Uterus (tissue), 2 donors: ENCODE data around the gene PDGFC.

ENCODE experiments used
- CTCF ChIP-seq, 4 experiments: fragments of 200-600 bp in 2 of 4; fragments of 450-650 bp in 2 of 4; sonication (generic) in 2 of 4; IDR thresholded peaks; one replicate each; pipeline ENCODE4 v1.5.1; 2016 to 2019; ENCODE audit warnings: antibody characterized with exemption in 4 of 4, mild to moderate bottlenecking in 2 of 4, moderate library complexity in 1 of 4
- POLR2A ChIP-seq, 2 donors: fragments of 450-650 bp; IDR thresholded peaks; one replicate each; pipeline ENCODE4 v1.6.1; 2016; ENCODE audit warnings: antibody characterized with exemption in 2 of 2, mild to moderate bottlenecking in 1 of 2, moderate library complexity in 1 of 2

DNA sequence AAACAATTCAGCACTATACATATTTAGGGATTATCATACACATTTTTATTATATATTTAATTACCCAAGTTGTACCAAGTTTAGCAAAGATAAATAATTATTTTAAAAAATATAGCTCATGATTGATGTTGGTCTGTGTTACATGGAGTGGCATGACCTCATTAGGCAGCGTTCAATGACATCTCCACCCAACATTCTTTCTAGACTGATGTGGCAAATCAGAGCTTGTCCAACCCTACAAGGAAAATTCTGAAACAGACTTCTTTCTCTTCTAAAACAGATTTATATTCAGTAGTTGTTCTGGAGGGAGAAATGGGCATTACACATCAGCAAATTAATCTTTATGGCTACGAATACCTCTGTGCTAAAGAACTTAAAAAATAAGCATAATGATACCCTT, 189.7 kb downstream of the PDGFC start:
- TF ChIP-seq POLR2A (IDR thresholded peaks at IDR 0.05) (no peak), CTCF (IDR thresholded peaks at IDR 0.05) (no peak)
